Measurements from ENCODE around the gene LRRC28. TPM values are rescaled to one million over a fixed set of nuclear protein-coding genes. Genes with fewer than 3 reads are reported as not detected.

The LRRC28 gene
- total RNA-seq, 1 experiment from 2014 or later, result 21.4 TPM

DNA sequence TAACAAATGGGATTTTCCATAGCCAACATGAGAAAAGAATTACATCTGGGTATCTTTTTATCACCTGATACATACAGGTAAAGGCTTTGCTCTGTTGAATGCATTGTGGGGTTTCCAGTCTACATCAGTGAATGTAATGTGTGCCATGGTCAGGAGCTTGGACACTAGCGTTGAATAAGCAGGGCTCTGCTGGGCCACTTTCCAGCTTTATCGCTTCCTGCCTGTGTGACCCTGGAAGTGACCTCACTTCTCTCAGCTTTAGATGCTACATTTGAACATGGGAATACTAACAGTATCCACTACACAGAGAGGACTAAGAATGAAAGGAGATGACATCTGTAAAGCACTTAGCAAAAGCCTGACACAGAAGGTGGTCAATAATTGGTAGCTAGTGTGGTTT is 42.0 kb upstream of the LRRC28 start:
- no peaks in the 10 kb centered on the region for H4K20me1 ChIP-seq (ENCODE audit: insufficient read depth)
- no TSS peak for BruUV-seq (replicated peaks)
- no peaks in the 10 kb centered on the region for H3K79me2 ChIP-seq (ENCODE audit: insufficient read depth, low read length)
- no peaks in the 10 kb centered on the region for H3K4me1 ChIP-seq (ENCODE audit: control insufficient read depth in 1 of 2, insufficient read depth in 2 of 2, low read length in 2 of 2)
- H3K9ac ChIP-seq (ENCODE audit: low read length), result no peak overlapping the region
- no peak overlapping the region for H3K4me2 ChIP-seq (ENCODE audit: low read length)
- no peak overlapping the region for H3K27ac ChIP-seq (ENCODE audit: low read depth, low read length)
- ChIA-PET CTCF (no interaction called here), RAD21 (ENCODE audit: low non-redundant PET in 1 of 2, low total read pairs in 2 of 2, uncharacterized antibody in 2 of 2, unreplicated experiment in 2 of 2) (interaction anchor here (0.8 to 1.3 kb wide), 2 partner anchors 104 to 109 kb away, joined by 3 read pairs; partner anchors contain the start of gene SYNM (in 1 of the 2)), POLR2A (no interaction called here)
- intact Hi-C loops (cut with micrococcal nuclease), result no loop called here
- H2AFZ ChIP-seq (ENCODE audit: low read depth, low read length, poor library complexity, severe bottlenecking), result no peak overlapping the region
- no peaks in the 10 kb centered on the region for H3K27me3 ChIP-seq (ENCODE audit: insufficient read depth, low read length)
- DNase-seq (ENCODE audit: low read depth, low spot score) (no peak), ATAC-seq (no peak)
- TF ChIP-seq JUND (IDR thresholded peaks at IDR 0.05), result no peak
- TF ChIP-seq, protein P1, sequence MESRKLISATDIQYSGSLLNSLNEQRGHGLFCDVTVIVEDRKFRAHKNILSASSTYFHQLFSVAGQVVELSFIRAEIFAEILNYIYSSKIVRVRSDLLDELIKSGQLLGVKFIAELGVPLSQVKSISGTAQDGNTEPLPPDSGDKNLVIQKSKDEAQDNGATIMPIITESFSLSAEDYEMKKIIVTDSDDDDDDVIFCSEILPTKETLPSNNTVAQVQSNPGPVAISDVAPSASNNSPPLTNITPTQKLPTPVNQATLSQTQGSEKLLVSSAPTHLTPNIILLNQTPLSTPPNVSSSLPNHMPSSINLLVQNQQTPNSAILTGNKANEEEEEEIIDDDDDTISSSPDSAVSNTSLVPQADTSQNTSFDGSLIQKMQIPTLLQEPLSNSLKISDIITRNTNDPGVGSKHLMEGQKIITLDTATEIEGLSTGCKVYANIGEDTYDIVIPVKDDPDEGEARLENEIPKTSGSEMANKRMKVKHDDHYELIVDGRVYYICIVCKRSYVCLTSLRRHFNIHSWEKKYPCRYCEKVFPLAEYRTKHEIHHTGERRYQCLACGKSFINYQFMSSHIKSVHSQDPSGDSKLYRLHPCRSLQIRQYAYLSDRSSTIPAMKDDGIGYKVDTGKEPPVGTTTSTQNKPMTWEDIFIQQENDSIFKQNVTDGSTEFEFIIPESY (IDR thresholded peaks at IDR 0.05; ENCODE audit: extremely low read depth, insufficient replicate concordance, low read length), result no peak
- no peak for TF ChIP-seq POLR2AphosphoS5 (IDR thresholded peaks at IDR 0.05; ENCODE audit: low read depth, low read length)
- TF ChIP-seq FOSL1 (IDR thresholded peaks at IDR 0.05; ENCODE audit: low read depth), result no peak
- no peak for TF ChIP-seq EZH2 (IDR thresholded peaks at IDR 0.05)
- no peak for TF ChIP-seq ELF1 (IDR thresholded peaks at IDR 0.05; ENCODE audit: borderline replicate concordance, low read depth)
- no peak for TF ChIP-seq CEBPB (IDR thresholded peaks at IDR 0.05; ENCODE audit: low read depth)
- no peak for TF ChIP-seq CBX3 (IDR thresholded peaks at IDR 0.05; ENCODE audit: low read depth)
- TF ChIP-seq, protein P2, sequence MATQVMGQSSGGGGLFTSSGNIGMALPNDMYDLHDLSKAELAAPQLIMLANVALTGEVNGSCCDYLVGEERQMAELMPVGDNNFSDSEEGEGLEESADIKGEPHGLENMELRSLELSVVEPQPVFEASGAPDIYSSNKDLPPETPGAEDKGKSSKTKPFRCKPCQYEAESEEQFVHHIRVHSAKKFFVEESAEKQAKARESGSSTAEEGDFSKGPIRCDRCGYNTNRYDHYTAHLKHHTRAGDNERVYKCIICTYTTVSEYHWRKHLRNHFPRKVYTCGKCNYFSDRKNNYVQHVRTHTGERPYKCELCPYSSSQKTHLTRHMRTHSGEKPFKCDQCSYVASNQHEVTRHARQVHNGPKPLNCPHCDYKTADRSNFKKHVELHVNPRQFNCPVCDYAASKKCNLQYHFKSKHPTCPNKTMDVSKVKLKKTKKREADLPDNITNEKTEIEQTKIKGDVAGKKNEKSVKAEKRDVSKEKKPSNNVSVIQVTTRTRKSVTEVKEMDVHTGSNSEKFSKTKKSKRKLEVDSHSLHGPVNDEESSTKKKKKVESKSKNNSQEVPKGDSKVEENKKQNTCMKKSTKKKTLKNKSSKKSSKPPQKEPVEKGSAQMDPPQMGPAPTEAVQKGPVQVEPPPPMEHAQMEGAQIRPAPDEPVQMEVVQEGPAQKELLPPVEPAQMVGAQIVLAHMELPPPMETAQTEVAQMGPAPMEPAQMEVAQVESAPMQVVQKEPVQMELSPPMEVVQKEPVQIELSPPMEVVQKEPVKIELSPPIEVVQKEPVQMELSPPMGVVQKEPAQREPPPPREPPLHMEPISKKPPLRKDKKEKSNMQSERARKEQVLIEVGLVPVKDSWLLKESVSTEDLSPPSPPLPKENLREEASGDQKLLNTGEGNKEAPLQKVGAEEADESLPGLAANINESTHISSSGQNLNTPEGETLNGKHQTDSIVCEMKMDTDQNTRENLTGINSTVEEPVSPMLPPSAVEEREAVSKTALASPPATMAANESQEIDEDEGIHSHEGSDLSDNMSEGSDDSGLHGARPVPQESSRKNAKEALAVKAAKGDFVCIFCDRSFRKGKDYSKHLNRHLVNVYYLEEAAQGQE (IDR thresholded peaks at IDR 0.05; ENCODE audit: low read depth), result no peak
- TF ChIP-seq, protein P3, sequence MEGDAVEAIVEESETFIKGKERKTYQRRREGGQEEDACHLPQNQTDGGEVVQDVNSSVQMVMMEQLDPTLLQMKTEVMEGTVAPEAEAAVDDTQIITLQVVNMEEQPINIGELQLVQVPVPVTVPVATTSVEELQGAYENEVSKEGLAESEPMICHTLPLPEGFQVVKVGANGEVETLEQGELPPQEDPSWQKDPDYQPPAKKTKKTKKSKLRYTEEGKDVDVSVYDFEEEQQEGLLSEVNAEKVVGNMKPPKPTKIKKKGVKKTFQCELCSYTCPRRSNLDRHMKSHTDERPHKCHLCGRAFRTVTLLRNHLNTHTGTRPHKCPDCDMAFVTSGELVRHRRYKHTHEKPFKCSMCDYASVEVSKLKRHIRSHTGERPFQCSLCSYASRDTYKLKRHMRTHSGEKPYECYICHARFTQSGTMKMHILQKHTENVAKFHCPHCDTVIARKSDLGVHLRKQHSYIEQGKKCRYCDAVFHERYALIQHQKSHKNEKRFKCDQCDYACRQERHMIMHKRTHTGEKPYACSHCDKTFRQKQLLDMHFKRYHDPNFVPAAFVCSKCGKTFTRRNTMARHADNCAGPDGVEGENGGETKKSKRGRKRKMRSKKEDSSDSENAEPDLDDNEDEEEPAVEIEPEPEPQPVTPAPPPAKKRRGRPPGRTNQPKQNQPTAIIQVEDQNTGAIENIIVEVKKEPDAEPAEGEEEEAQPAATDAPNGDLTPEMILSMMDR (IDR thresholded peaks at IDR 0.05 in 2 of 3, conservative IDR thresholded peaks at IDR 0.05 in 1 of 3; ENCODE audit: borderline replicate concordance in 1 of 3, insufficient read depth in 1 of 3, low read depth in 2 of 3, low read length in 2 of 3), result no peak
- TF ChIP-seq POLR2A (IDR thresholded peaks at IDR 0.05; ENCODE audit: borderline replicate concordance, extremely low read depth, insufficient read depth, insufficient read length), result no peak
- no peak for TF ChIP-seq YY1 (IDR thresholded peaks at IDR 0.05; ENCODE audit: extremely low read depth, insufficient replicate concordance, low read depth, low read length)
- no peak for TF ChIP-seq EGR1 (IDR thresholded peaks at IDR 0.05; ENCODE audit: low read depth)
- TF ChIP-seq SRF (IDR thresholded peaks at IDR 0.05; ENCODE audit: low read depth), result no peak
- no peak for TF ChIP-seq RAD21 (IDR thresholded peaks at IDR 0.05; ENCODE audit: low read depth)
- TF ChIP-seq, protein P4, sequence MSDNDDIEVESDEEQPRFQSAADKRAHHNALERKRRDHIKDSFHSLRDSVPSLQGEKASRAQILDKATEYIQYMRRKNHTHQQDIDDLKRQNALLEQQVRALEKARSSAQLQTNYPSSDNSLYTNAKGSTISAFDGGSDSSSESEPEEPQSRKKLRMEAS (IDR thresholded peaks at IDR 0.05), result no peak
- TF ChIP-seq, protein P5, sequence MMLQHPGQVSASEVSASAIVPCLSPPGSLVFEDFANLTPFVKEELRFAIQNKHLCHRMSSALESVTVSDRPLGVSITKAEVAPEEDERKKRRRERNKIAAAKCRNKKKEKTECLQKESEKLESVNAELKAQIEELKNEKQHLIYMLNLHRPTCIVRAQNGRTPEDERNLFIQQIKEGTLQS (IDR thresholded peaks at IDR 0.05), result no peak
- TF ChIP-seq ZNF274 (IDR thresholded peaks at IDR 0.05; ENCODE audit: low read depth, low read length), result no peak
- no peaks in the 10 kb centered on the region for H3K36me3 ChIP-seq (ENCODE audit: control insufficient read depth in 1 of 2, insufficient read depth in 2 of 2, low read length in 2 of 2)
- H3K9me3 ChIP-seq (ENCODE audit: control insufficient read depth in 1 of 2, insufficient read depth in 1 of 2, low read depth in 1 of 2, low read length in 2 of 2), result no peaks in the 10 kb centered on the region
- H3K4me3 ChIP-seq (replicated peaks in 1 of 2; ENCODE audit: low read depth in 1 of 2, low read length in 2 of 2), result no peak overlapping the region
- H3K9me2 ChIP-seq (ENCODE audit: insufficient read depth), result no peaks in the 10 kb centered on the region

Data from HCT116 (cell line).